GM10847 (cell line): ENCODE data around the gene LIN9.

Experiments used
- POLR2A ChIP-seq: IDR thresholded peaks from 2 replicates; pipeline ENCODE4 v1.6.1; 2011; ENCODE audit not compliant: insufficient read length; ENCODE audit errors: extremely low read depth

The LIN9 gene

GRCh38 chr1:226329237-226329636 lies 20.3 kb upstream of the LIN9 start:
- no peak for TF ChIP-seq POLR2A

DNA sequence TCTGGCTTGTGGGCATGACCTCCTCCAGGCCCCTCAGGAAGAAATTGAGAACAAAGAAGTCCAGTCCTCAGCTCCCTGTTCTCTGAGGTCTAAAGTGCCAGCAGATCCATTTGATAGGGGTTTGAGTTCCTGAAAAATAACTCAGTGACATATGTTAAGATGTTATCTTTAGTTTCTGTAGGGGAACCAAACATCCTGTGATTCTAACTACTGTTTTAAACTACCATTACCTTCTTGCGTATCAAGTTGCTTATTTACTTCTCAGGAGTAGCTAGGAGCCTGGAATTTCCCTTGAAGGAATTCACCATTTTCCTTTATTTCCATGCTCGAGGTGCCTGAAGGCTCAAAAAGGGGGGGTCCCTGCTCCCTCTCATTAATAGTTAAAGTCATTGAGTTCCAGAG lies 18.8 kb upstream of the LIN9 start:
- TF ChIP-seq POLR2A, result no peak

DNA sequence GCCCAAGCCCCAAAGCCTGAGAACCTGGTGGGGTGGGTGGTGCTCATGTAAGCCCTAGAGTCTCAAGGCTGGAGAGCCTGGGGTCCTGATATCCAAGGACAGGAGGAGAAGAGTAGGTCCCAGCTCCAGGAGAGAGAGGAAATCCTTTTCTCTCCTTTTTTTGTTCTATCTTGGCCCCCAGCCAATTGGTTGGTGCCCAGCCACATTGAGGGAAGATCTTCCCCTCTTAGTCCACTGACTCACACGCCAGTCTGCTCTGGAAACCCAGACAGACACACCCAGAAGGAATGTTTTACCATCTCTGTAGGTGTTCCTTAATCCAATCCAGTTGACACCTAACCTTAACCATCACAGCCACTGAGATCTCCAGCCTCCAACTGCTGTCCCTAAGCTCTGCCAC lies 16.2 kb upstream of the LIN9 start:
- no peak for TF ChIP-seq POLR2A

GRCh38 chr1:226324479-226324878 lies 15.5 kb upstream of the LIN9 start:
- no peak for TF ChIP-seq POLR2A

DNA sequence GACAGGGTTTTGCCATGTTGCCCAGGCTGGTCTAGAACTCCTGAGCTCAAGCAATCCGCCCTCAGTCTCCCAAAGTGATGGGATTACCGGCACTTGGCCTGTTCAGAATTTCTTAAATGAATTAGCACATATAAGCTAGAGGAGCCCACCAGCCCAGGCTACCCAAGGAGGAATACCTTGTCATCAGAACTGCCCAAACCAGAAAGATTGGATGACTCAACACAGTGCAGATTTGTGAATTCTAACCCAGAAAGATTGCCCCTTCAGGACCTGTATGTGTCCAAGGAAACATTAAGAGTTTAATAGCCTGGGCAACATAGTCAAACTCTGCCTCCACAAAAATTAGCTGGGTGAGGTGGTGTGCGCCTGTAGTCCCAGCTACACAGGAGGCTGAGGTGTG lies 14.0 kb upstream of the LIN9 start:
- TF ChIP-seq POLR2A, result no peak

GRCh38 chr1:226320930-226321329 lies 12.0 kb upstream of the LIN9 start:
- no peak for TF ChIP-seq POLR2A

GRCh38 chr1:226318471-226318870 lies 9.5 kb upstream of the LIN9 start:
- TF ChIP-seq POLR2A, result no peak

DNA sequence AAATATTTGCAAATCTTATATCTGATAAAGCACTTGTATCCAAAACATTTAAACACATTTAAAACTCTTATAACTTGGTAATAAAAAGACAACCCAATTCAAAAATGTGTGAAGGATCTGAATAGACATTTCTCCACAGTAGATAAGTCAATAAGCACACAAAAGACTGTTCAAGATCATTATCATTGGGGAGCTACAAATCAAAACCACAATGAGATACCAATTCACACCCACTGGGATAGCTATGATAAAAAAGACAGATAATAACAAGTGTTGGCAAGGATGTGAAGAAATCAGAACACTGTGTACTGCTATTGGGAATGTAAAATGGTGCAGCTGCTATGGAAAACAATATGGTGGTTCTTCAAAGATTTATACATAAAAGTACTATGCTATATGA lies 5.1 kb upstream of the LIN9 start:
- TF ChIP-seq POLR2A, result no peak

GRCh38 chr1:226312065-226312464 lies 3.1 kb upstream of the LIN9 start:
- no peak for TF ChIP-seq POLR2A

GRCh38 chr1:226311376-226311775 lies 2.4 kb upstream of the LIN9 start:
- no peak for TF ChIP-seq POLR2A

GRCh38 chr1:226310637-226311195 lies 1.8 kb upstream of the LIN9 start:
- no peak for TF ChIP-seq POLR2A

- no peak for TF ChIP-seq POLR2A
Measured at GRCh38 chr1:226310245-226310540, 1.2 kb upstream of the LIN9 start.

GRCh38 chr1:226309398-226310244 lies 657 bp upstream of the LIN9 start:
- TF ChIP-seq POLR2A, result no peak

DNA sequence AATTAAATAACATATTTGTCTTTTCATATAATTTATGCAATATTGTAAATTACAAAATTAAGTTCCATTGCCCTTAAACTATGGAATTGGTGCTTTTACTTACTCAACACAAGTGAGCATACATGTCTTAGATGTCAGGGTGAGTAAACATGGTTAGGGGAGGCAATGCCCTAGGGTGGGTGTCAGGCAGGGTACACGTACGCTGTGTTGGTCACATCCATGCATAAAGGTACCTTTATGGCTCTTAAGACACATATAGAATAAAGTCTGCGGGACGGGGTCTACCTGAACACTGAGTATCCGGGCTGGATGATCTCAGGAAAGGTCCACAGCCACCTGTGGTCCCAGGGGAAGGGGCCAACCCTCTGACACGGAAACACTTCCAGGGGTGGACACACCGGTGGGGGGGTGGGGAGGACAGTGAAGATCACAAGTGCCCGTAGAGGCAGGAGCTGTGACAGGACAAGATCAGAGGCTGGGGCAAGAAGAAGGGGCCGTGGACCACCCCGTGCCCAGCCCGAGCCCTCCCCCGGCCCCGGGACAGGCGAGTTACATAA lies 720 bp downstream of the LIN9 start:
- no peak for TF ChIP-seq POLR2A

- TF ChIP-seq POLR2A, result no peak
Measured at GRCh38 chr1:226306425-226306824, 2.5 kb downstream of the LIN9 start.

- TF ChIP-seq POLR2A, result no peak
Measured at GRCh38 chr1:226305184-226305583, 3.8 kb downstream of the LIN9 start.
